ENCODE measurements around the gene SNX5. TPM values are rescaled to one million over a fixed set of nuclear protein-coding genes. Genes with fewer than 3 reads are reported as not detected.
A peak's percentile ranks its signal among the peaks of the same experiment; 100 is the strongest.

SNX5 gene
- total RNA-seq, 1 donor from 2014 or later = 106 TPM

DNA sequence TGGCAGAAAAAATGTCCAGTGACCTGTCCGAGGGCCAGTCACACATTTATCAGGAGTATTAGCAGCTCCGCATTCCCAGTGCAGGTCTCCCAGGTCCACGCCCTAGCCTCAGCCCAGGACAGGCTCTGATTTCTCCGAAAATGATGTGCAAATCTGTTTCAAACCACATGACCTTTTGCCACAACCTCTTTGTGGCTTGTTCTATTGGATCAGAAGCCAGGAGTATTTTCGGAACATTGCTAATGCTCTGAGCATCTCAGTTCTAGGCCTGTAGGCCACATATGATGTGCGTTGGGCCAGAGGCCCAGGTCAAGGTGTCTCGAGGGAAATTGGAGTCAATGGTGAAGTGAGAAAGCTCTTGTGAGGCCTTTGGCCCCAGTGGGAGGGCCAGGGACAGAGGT lies 40.4 kb downstream of the SNX5 start:
- Mint-ChIP-seq H3K4me3 (ENCODE audit: low read depth) (peak overlapping the region; percentile 14), H3K27me3 (peaks cover 11% of the 10 kb centered on the region), H3K9me3 (ENCODE audit: low read depth) (peaks cover 4% of the 10 kb centered on the region), H3K36me3 (ENCODE audit: insufficient read depth) (no peaks in the 10 kb centered on the region), H3K4me1 (ENCODE audit: low read depth) (peaks cover 30% of the 10 kb centered on the region), H3K27ac (peak overlapping the region; percentile 82)
- DNase-seq (ENCODE audit: low spot score, unreplicated experiment) = no peak
- TF ChIP-seq CTCF (IDR thresholded peaks at IDR 0.05; ENCODE audit: unreplicated experiment) = no peak

DNA sequence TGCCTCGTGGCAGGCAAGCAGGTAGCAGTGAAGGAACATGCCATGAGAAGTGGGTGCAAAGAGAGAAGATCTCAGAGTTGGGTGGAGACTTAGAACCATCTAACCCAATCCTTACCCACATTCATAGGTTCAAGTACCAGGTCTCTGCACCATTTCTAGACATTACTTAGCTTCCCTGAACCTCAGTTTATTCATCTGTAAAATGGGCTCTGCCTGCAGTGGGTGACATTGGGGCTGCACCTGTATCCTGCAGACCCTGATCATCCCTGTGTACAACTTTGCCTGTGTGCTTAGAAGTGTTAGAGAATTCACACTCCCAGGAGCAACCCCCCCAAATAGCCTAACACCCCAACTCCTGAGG lies 42.7 kb downstream of the SNX5 start:
- no peak for DNase-seq (ENCODE audit: low spot score, unreplicated experiment)
- TF ChIP-seq CTCF (IDR thresholded peaks at IDR 0.05; ENCODE audit: unreplicated experiment) = no peak
- H3K4me3 Mint-ChIP-seq (ENCODE audit: low read depth) = no peak overlapping the region
- H3K27ac Mint-ChIP-seq = no peak overlapping the region
- H3K4me1 Mint-ChIP-seq (ENCODE audit: low read depth) = peaks cover 30% of the 10 kb centered on the region
- H3K27me3 Mint-ChIP-seq = peaks cover 13% of the 10 kb centered on the region
- no peaks in the 10 kb centered on the region for H3K36me3 Mint-ChIP-seq (ENCODE audit: insufficient read depth)
- no peaks in the 10 kb centered on the region for H3K9me3 Mint-ChIP-seq (ENCODE audit: low read depth)

DNA sequence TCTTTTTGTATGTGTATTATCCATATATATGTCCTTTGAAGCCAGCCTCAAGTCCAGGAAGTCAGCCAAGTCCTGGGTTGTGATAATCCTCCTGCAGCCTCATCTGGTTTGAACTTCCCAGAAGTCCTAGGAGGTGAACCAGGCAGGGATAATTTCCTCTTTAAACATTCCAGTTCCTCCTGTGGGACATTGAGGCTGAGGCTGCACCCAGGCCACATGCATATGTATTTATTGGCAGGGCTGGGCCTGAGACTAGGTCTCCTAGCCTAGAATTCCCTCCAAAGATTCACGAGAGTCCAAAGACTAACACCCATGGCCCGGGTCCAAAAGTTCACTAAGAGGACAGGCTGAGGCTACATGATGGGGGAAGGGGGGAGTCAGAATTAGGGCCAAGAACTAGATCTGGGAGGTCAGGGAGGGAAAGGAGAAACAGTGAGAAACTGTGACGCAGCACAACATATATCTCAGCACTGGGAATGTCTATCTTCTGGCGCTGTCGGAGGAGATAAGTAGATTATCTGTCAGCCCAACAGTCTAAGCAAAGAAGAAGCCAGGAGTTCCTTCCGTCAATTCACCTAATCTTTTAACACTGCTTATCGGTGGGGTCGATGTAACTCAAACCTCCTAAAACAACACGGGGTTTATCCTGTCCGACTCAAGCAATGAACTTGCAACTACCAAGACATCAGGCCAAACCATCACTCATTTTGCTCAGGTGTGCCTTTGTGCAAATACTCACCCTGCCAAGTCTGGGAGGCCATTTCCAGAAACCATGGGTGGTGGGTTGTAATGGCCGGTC lies 43.3 kb downstream of the SNX5 start:
- H3K36me3 Mint-ChIP-seq (ENCODE audit: insufficient read depth) = no peaks in the 10 kb centered on the region
- TF ChIP-seq CTCF (IDR thresholded peaks at IDR 0.05; ENCODE audit: unreplicated experiment) = no peak
- no peaks in the 10 kb centered on the region for H3K9me3 Mint-ChIP-seq (ENCODE audit: low read depth)
- no peak overlapping the region for H3K27ac Mint-ChIP-seq
- H3K27me3 Mint-ChIP-seq = peaks cover 13% of the 10 kb centered on the region
- peaks cover 30% of the 10 kb centered on the region for H3K4me1 Mint-ChIP-seq (ENCODE audit: low read depth)
- no peak overlapping the region for H3K4me3 Mint-ChIP-seq (ENCODE audit: low read depth)
- DNase-seq (ENCODE audit: low spot score, unreplicated experiment) = no peak

GRCh38 chr20:17921774-17922173 lies 46.8 kb downstream of the SNX5 start:
- Mint-ChIP-seq H3K36me3 (ENCODE audit: insufficient read depth) (no peaks in the 10 kb centered on the region), H3K27me3 (peaks cover 10% of the 10 kb centered on the region), H3K4me3 (ENCODE audit: low read depth) (no peak overlapping the region), H3K4me1 (ENCODE audit: low read depth) (peaks cover 10% of the 10 kb centered on the region), H3K27ac (no peak overlapping the region), H3K9me3 (ENCODE audit: low read depth) (no peaks in the 10 kb centered on the region)
- no peak for TF ChIP-seq CTCF (IDR thresholded peaks at IDR 0.05; ENCODE audit: unreplicated experiment)
- no peak for DNase-seq (ENCODE audit: low spot score, unreplicated experiment)

GRCh38 chr20:17919149-17919548 lies 49.4 kb downstream of the SNX5 start:
- Mint-ChIP-seq H3K9me3 (ENCODE audit: low read depth) (no peaks in the 10 kb centered on the region), H3K27ac (no peak overlapping the region), H3K27me3 (peaks cover 9% of the 10 kb centered on the region), H3K4me1 (ENCODE audit: low read depth) (no peaks in the 10 kb centered on the region), H3K36me3 (ENCODE audit: insufficient read depth) (no peaks in the 10 kb centered on the region), H3K4me3 (ENCODE audit: low read depth) (no peak overlapping the region)
- TF ChIP-seq CTCF (IDR thresholded peaks at IDR 0.05; ENCODE audit: unreplicated experiment) = no peak
- DNase-seq (ENCODE audit: low spot score, unreplicated experiment) = no peak
